Gastroesophageal sphincter (tissue), 3 donors: ENCODE measurements around the gene PCDH9.

Experiments
- CTCF ChIP-seq, 4 experiments: fragments of 200-600 bp in 2 of 4; fragments of 450-650 bp in 2 of 4; sonication (generic) in 1 of 4; IDR thresholded peaks; one replicate each; pipeline ENCODE4 v1.5.1; 2017 to 2019; ENCODE audit warnings: antibody characterized with exemption in 4 of 4, mild to moderate bottlenecking in 2 of 4, moderate library complexity in 2 of 4
- POLR2A ChIP-seq, 2 donors: fragments of 450-650 bp; IDR thresholded peaks; one replicate each; pipeline ENCODE4 v1.6.1; 2017; ENCODE audit warnings: antibody characterized with exemption in 2 of 2, mild to moderate bottlenecking in 2 of 2, moderate library complexity in 1 of 2

GRCh38 chr13:66943530-66943929 lies 286.6 kb downstream of the PCDH9 start:
- no peak for TF ChIP-seq POLR2A (IDR thresholded peaks at IDR 0.05)
- TF ChIP-seq CTCF (IDR thresholded peaks at IDR 0.05) = no peak
